Nephron progenitor cell (in vitro differentiated cells): Measurements from ENCODE around the gene RUNX2.
A peak's percentile ranks its signal among the peaks of the same experiment; 100 is the strongest.

Source experiments
- DNase-seq: peaks from one replicate; pipeline ENCODE4 v3.0.0; 2021
- H3K27ac Mint-ChIP-seq: 2 replicates; pipeline ENCODE4 v1.8.0; 2021; ENCODE audit warnings: mild to moderate bottlenecking, moderate library complexity, mixed read lengths
- H3K27me3 Mint-ChIP-seq: 2 replicates; pipeline ENCODE4 v1.8.0; 2021; ENCODE audit warnings: mild to moderate bottlenecking, low read depth, mixed read lengths; ENCODE audit not compliant: poor library complexity
- H3K36me3 Mint-ChIP-seq: 2 replicates; pipeline ENCODE4 v1.8.0; 2021; ENCODE audit warnings: low read depth, mixed read lengths
- H3K4me1 Mint-ChIP-seq: 2 replicates; pipeline ENCODE4 v1.8.0; 2021; ENCODE audit warnings: mixed read lengths
- H3K4me3 Mint-ChIP-seq: 2 replicates; pipeline ENCODE4 v1.8.0; 2021; ENCODE audit warnings: mild to moderate bottlenecking, moderate library complexity, mixed read lengths
- H3K9me3 Mint-ChIP-seq: 2 replicates; pipeline ENCODE4 v1.8.0; 2021; ENCODE audit warnings: mild to moderate bottlenecking, moderate library complexity, mixed read lengths
- TF ChIP-seq, protein P1 (sequence below): fragments of 200-600 bp; sonication (generic); IDR thresholded peaks from 2 replicates; pipeline ENCODE4 v1.5.0; 2021; ENCODE audit warnings: antibody characterized with exemption

Gene RUNX2

DNA sequence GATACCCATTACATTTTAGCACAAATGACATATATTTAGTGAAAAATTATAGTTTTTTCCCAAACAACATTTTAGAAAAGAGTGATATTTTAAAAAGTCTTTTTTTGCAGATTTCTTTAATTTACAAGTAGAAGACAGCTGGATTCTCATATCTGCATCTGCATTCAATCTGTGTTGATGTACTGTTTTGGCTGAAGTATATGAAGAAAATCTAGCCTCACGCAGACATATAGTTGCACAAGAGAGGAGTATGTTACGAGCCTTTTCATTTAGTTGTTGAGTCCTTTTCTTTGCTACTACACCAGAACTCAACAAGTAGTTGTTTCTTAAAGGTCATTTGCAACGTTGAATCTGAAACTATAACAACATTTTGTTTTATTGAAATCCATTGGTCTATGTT lies 363.9 kb downstream of the RUNX2 start:
- TF ChIP-seq, protein P1, sequence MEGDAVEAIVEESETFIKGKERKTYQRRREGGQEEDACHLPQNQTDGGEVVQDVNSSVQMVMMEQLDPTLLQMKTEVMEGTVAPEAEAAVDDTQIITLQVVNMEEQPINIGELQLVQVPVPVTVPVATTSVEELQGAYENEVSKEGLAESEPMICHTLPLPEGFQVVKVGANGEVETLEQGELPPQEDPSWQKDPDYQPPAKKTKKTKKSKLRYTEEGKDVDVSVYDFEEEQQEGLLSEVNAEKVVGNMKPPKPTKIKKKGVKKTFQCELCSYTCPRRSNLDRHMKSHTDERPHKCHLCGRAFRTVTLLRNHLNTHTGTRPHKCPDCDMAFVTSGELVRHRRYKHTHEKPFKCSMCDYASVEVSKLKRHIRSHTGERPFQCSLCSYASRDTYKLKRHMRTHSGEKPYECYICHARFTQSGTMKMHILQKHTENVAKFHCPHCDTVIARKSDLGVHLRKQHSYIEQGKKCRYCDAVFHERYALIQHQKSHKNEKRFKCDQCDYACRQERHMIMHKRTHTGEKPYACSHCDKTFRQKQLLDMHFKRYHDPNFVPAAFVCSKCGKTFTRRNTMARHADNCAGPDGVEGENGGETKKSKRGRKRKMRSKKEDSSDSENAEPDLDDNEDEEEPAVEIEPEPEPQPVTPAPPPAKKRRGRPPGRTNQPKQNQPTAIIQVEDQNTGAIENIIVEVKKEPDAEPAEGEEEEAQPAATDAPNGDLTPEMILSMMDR = no peak
- peaks cover 5% of the 10 kb centered on the region for H3K4me1 Mint-ChIP-seq
- H3K36me3 Mint-ChIP-seq = no peaks in the 10 kb centered on the region
- DNase-seq = no peak
- H3K27ac Mint-ChIP-seq = no peak overlapping the region
- no peak overlapping the region for H3K4me3 Mint-ChIP-seq
- H3K9me3 Mint-ChIP-seq = peaks cover 6% of the 10 kb centered on the region
- H3K27me3 Mint-ChIP-seq = peaks cover 3% of the 10 kb centered on the region

DNA sequence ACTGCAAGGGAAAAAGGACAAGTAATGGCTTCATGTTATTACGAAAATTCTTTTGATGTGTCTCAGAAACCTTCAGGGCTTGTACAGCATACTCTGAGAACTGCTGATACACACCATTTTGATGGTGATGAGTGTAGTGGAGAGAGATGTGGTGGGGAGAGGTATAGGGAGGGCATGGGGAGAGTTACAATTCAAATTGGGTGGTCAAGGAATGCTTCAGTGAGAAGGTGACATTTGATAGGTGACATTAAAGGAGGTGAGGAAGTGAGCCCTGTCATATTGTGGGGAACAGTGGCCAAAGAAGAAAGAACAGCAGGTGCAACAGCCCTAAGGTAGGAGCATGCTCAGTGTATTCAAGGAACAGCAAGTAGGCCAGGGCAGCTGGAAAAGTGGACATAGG lies 368.6 kb downstream of the RUNX2 start:
- DNase-seq = no peak
- H3K36me3 Mint-ChIP-seq = no peaks in the 10 kb centered on the region
- no peak overlapping the region for H3K27ac Mint-ChIP-seq
- H3K9me3 Mint-ChIP-seq = peaks cover 10% of the 10 kb centered on the region
- peaks cover 7% of the 10 kb centered on the region for H3K4me1 Mint-ChIP-seq
- no peak overlapping the region for H3K4me3 Mint-ChIP-seq
- peaks cover 5% of the 10 kb centered on the region for H3K27me3 Mint-ChIP-seq
- TF ChIP-seq, protein P1 = no peak

DNA sequence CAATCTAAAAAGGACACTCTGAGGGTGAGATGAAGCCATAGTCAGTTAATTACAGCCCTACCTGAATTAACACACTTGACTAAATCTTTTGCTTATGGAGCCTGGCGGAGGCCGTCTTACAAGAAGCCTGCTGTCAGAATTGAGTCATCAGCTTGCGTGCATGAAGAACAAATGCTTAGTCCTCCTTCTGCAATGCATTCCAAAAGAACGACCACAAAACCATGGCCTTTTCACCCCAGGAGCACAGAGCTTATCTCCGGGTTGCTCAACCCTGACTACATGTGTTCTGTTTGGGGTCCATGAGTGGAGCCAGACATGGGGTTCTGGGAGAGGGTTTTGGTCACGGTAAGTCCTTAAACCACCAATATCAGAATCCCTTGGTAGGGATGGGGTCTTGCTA lies 369.5 kb downstream of the RUNX2 start:
- no peak for DNase-seq
- Mint-ChIP-seq H3K27me3 (peaks cover 8% of the 10 kb centered on the region), H3K27ac (no peak overlapping the region), H3K36me3 (no peaks in the 10 kb centered on the region), H3K4me1 (peaks cover 7% of the 10 kb centered on the region), H3K9me3 (peaks cover 10% of the 10 kb centered on the region), H3K4me3 (no peak overlapping the region)
- TF ChIP-seq, protein P1 = no peak

DNA sequence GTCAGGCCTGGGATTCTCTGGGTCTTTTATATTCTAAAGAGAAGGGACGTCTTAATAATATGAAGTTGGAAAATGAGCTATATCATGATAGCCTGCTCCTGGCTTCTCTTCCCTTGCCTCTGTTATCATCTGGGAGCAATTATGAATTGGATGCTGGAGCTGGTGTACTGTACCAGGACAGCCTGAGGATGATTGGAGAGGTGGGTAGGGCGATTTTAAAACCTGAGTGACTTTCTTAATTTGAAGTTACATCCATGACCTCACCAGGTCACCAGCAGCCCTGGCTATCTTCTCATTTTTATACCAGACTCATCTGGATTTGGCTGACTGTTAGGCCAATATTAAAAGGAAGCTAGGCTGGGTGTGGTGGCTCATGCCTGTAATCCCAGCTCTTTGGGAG lies 369.9 kb downstream of the RUNX2 start:
- TF ChIP-seq, protein P1 = no peak
- H3K36me3 Mint-ChIP-seq = no peaks in the 10 kb centered on the region
- H3K4me3 Mint-ChIP-seq = no peak overlapping the region
- peaks cover 8% of the 10 kb centered on the region for H3K27me3 Mint-ChIP-seq
- DNase-seq = no peak
- H3K9me3 Mint-ChIP-seq = peaks cover 10% of the 10 kb centered on the region
- H3K27ac Mint-ChIP-seq = no peak overlapping the region
- peaks cover 7% of the 10 kb centered on the region for H3K4me1 Mint-ChIP-seq

DNA sequence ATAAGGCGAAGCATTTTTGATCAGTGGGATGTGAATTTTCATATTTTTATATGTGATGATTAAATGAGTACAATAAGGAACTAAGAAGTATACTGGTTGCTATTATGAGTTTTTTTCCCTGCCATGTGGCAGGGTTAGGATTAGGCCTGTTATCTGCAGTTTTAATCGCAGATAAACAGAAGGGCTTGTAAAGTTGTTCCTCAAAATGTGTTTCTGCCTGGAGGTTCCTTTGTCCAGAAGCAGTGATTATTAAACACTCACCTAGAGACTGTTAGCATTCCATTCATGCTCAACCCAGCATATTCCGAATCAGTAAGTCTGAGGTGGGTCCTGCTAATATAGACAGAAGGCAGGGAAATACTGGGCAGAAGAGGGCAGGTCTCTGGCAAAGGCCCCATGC lies 371.5 kb downstream of the RUNX2 start:
- H3K4me3 Mint-ChIP-seq = no peak overlapping the region
- H3K36me3 Mint-ChIP-seq = no peaks in the 10 kb centered on the region
- H3K9me3 Mint-ChIP-seq = peaks cover 6% of the 10 kb centered on the region
- DNase-seq = no peak
- H3K4me1 Mint-ChIP-seq = peaks cover 18% of the 10 kb centered on the region
- TF ChIP-seq, protein P1 = no peak
- peaks cover 8% of the 10 kb centered on the region for H3K27me3 Mint-ChIP-seq
- H3K27ac Mint-ChIP-seq = peak overlapping the region; percentile 45

DNA sequence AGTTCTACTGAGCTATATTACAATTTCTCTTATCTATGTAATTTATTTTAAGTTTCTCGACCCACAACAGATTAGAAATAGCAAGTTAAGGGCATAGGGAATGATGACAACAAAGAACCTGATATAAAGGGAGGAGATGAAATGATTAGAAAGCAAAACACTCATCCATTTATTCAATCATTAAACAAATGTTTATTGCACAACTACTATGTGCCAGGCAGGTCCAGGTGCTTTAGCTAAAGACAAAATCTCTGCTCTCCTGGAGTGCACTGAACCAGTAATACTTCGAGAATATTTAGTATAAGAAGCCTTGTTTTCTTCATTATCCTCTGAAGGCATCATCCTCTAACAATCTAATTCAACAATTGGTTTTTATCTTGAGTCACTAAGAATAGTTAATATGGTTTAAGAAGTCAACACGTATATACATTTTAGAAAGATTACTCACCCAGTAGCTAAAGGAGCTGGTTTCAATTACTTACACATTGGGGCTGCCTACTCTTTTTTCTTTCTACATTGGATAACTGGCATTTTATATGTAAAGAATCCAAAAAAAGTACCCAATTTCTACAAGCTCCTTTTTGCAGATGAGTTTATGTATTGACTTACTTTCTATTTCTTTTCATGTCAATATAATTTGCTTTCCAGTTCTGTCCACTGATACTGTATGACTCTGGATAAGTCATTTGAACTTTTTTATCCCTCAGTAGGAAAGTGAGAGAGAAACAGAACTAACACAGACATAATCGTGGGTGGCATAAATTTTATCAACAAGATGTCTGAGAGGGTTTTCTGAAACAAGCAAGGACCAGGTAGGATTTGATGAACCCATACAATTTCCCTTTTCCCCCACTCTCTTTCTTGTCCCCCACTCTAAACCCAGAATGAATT lies 375.0 kb downstream of the RUNX2 start:
- Mint-ChIP-seq H3K4me3 (no peak overlapping the region), H3K4me1 (peaks cover 12% of the 10 kb centered on the region), H3K9me3 (peaks cover 4% of the 10 kb centered on the region), H3K27me3 (peaks cover 3% of the 10 kb centered on the region), H3K36me3 (no peaks in the 10 kb centered on the region), H3K27ac (no peak overlapping the region)
- TF ChIP-seq, protein P1 = no peak
- no peak for DNase-seq
